HepG2 (cell line): ENCODE measurements around the gene GRHL1. TPM values are rescaled to one million over a fixed set of nuclear protein-coding genes. Genes with fewer than 3 reads are reported as not detected.

Source experiments
- ATAC-seq: fragments of 200-7000 bp; cut with Tn5 transposase; 3 replicates; pipeline ENCODE4 v1.9.1; 2020; ENCODE audit warnings: mild to moderate bottlenecking, moderate library complexity
- BruUV-seq: library from RNA; stranded (reverse); fragments of 400-500 nt; replicated peaks from 2 replicates; lab custom pipeline; 2021; lab: Mats Ljungman, UMichigan
- CTCF ChIA-PET: fragments of 300-600 bp; formaldehyde crosslinking; extraction: SDS; loops from one replicate; lab custom pipeline; 2021; ENCODE audit warnings: low total read pairs, inconsistent platforms, low intra/inter-chr PET ratio; lab: Yijun Ruan, JAX
- POLR2A ChIA-PET: fragments of 350-600 bp; sonication (Branson Sonifier 250); formaldehyde crosslinking; loops from one replicate; lab custom pipeline; 2020; ENCODE audit warnings: antibody characterized with exemption, inconsistent platforms; lab: Yijun Ruan, JAX
- DNase-seq: peaks from one replicate; pipeline ENCODE4 v3.0.0-alpha.2; 2015; ENCODE audit warnings: low spot score
- FAIRE-seq: peaks from 3 replicates; lab custom pipeline; 2011; peaks lifted over from hg19 to GRCh38; lab: Jason Lieb, UNC
- H2AFZ ChIP-seq: one replicate; pipeline ENCODE4 v1.6.1; 2011; ENCODE audit warnings: low read length, inconsistent platforms
- H3K27ac ChIP-seq: fragments of 300-600 bp; 3 replicates; pipeline ENCODE4 v1.8.0; 2011; ENCODE audit warnings: mixed run types, mild to moderate bottlenecking, mixed read lengths, low read length, inconsistent platforms; ENCODE audit not compliant: insufficient read depth; ENCODE audit errors: extremely low read length
- H3K27me3 ChIP-seq, 2 experiments: fragments of 200-600 bp in 1 of 2; 2 replicates in 1 of 2; 3 replicates in 1 of 2; pipeline versions ENCODE4 v1.6.0 to v1.8.0; 2011; ENCODE audit warnings: low read length in 2 of 2, mild to moderate bottlenecking in 2 of 2, moderate library complexity in 2 of 2, inconsistent platforms in 1 of 2; ENCODE audit not compliant: insufficient read depth in 2 of 2, control insufficient read depth in 1 of 2
- H3K36me3 ChIP-seq, 2 experiments: fragments of 200-600 bp in 1 of 2; replicated peaks in 1 of 2; 2 replicates in 1 of 2; 3 replicates in 1 of 2; pipeline versions ENCODE4 v1.5.1 to v1.8.0; 2011; ENCODE audit warnings: low read length in 2 of 2, inconsistent platforms in 1 of 2; ENCODE audit not compliant: insufficient read depth in 2 of 2, control insufficient read depth in 1 of 2
- H3K4me1 ChIP-seq: 2 replicates; pipeline ENCODE4 v1.5.1; 2012; ENCODE audit warnings: low read length, inconsistent platforms; ENCODE audit not compliant: insufficient read depth
- H3K4me2 ChIP-seq: 2 replicates; pipeline ENCODE4 v1.6.0; 2011; ENCODE audit warnings: low read depth, low read length, inconsistent platforms
- H3K4me3 ChIP-seq, 3 experiments: fragments of 200-600 bp in 1 of 3; sonication (generic), shearing (Covaris generic) in 1 of 3; replicated peaks in 1 of 3; 2 replicates each; pipeline ENCODE4 v1.5.1; 2011 to 2016; ENCODE audit warnings: low read length in 3 of 3, inconsistent platforms in 2 of 3, low read depth in 2 of 3, mild to moderate bottlenecking in 2 of 3, control low read depth in 1 of 3, mixed read lengths in 1 of 3; ENCODE audit not compliant: insufficient read depth in 1 of 3
- H3K79me2 ChIP-seq: one replicate; pipeline ENCODE4 v1.6.1; 2011; ENCODE audit warnings: low read length, inconsistent platforms; ENCODE audit not compliant: insufficient read depth
- H3K9ac ChIP-seq: 2 replicates; pipeline ENCODE4 v1.6.0; 2011; ENCODE audit warnings: mild to moderate bottlenecking, low read depth, low read length, inconsistent platforms; ENCODE audit not compliant: insufficient read depth
- H3K9me3 ChIP-seq: 2 replicates; pipeline ENCODE4 v1.5.1; 2012; ENCODE audit warnings: mild to moderate bottlenecking, low read length
- H4K20me1 ChIP-seq: 2 replicates; pipeline ENCODE4 v1.6.0; 2011; ENCODE audit warnings: inconsistent platforms, mild to moderate bottlenecking, low read length, moderate library complexity; ENCODE audit not compliant: insufficient read depth
- ASH2L ChIP-seq: fragments of 300-600, 200-600 bp; sonication (generic); IDR thresholded peaks from 2 replicates; pipeline ENCODE4 v1.7.0; 2017; ENCODE audit warnings: low read depth, mild to moderate bottlenecking, moderate library complexity, mixed read lengths, low read length; ENCODE audit not compliant: insufficient read length
- BHLHE40 ChIP-seq: IDR thresholded peaks from 2 replicates; pipeline ENCODE4 v1.6.1; 2011; ENCODE audit warnings: low read length, improper control_type of control experiment
- BRD4 ChIP-seq: sonication (generic); formaldehyde crosslinking; IDR thresholded peaks from 2 replicates; pipeline ENCODE4 v1.4.0; 2020; ENCODE audit warnings: missing genetic modification reagents
- EED ChIP-seq: sonication (generic); formaldehyde crosslinking; IDR thresholded peaks from 2 replicates; pipeline ENCODE4 v1.5.0; 2020; ENCODE audit warnings: mild to moderate bottlenecking, missing genetic modification reagents
- ELF4 ChIP-seq: sonication (generic); formaldehyde crosslinking; IDR thresholded peaks from 2 replicates; pipeline ENCODE4 v1.5.0; 2020; ENCODE audit warnings: missing genetic modification reagents, mild to moderate bottlenecking, moderate library complexity, borderline replicate concordance
- NPAS2 ChIP-seq: sonication (generic); formaldehyde crosslinking; IDR thresholded peaks from 2 replicates; pipeline ENCODE4 v1.8.0; 2022; ENCODE audit warnings: mild to moderate bottlenecking, missing genetic modification reagents, borderline replicate concordance
- PHB2 ChIP-seq: fragments of 450-650 bp; IDR thresholded peaks from 2 replicates; pipeline ENCODE4 v1.6.1; 2018; ENCODE audit not compliant: partially characterized antibody
- TCF7L2 ChIP-seq: IDR thresholded peaks from 2 replicates; pipeline ENCODE4 v1.6.1; 2011; ENCODE audit warnings: mild to moderate bottlenecking, low read depth, low read length, moderate library complexity
- WIZ ChIP-seq: sonication (generic); formaldehyde crosslinking; IDR thresholded peaks from 2 replicates; pipeline ENCODE4 v1.5.1; 2020; ENCODE audit warnings: mild to moderate bottlenecking, missing genetic modification reagents
- XRCC5 ChIP-seq: fragments of 200-400 bp; formaldehyde crosslinking; optimal IDR thresholded peaks from 2 replicates; pipeline ENCODE3; 2017; ENCODE audit warnings: mild to moderate bottlenecking, low read length
- ZNF382 ChIP-seq: sonication (generic); formaldehyde crosslinking; IDR thresholded peaks from 2 replicates; pipeline ENCODE4 v1.5.0; 2020; ENCODE audit warnings: missing genetic modification reagents, mild to moderate bottlenecking, borderline replicate concordance
- ZNF557 ChIP-seq: sonication (generic); formaldehyde crosslinking; IDR thresholded peaks from 2 replicates; pipeline ENCODE4 v1.4.0; 2020; ENCODE audit warnings: missing genetic modification reagents
- WGBS: methylation state at CpG from one replicate; pipeline ENCODE4 v1.1.6; 2017; ENCODE audit warnings: low lambda C conversion rate; 5-methylcytosine and 5-hydroxymethylcytosine counted together
- in situ Hi-C: cut with HindIII; loops from 2 replicates; pipeline ENCODE4 v1.10.0; 2017; ENCODE audit warnings: low pct_unique_long_range_greater_than_20kb; ENCODE audit not compliant: extremely low pct_ligation_motif_present
- intact Hi-C: fragments of 100-400 bp; cut with micrococcal nuclease; formaldehyde crosslinking; loops from one replicate; pipeline ENCODE4 v1.10.0; 2022; ENCODE audit not compliant: unreplicated experiment
- polyA plus RNA-seq, 8 experiments: library from polyadenylated mRNA; depleted of rRNA in 3 of 8; stranded (reverse) in 7 of 8; unstranded in 1 of 8; fragments of >200 nt; fragmentation: Illumina TruSeq in 4 of 8; extraction: Trizol in 4 of 8; gene quantifications; 2 replicates each; pipeline versions ENCODE4 v1.2.1 to v1.2.3, GENCODE V29; 2011 to 2016; ENCODE audit warnings: low read depth in 4 of 8, missing spikeins in 1 of 8, mixed read lengths in 1 of 8; ENCODE audit not compliant: insufficient read depth in 1 of 8
- total RNA-seq, 5 experiments: library from RNA; depleted of rRNA; stranded (reverse); fragments of >200 nt; fragmentation: Illumina TruSeq; extraction: Trizol; gene quantifications; 2 replicates each; pipeline ENCODE4 v1.2.3, GENCODE V29; 2016; ENCODE audit warnings: low read depth in 1 of 5
- TF ChIP-seq, protein P1 (sequence below): sonication (generic); formaldehyde crosslinking; IDR thresholded peaks from 2 replicates; pipeline ENCODE4 v1.4.0; 2020; ENCODE audit warnings: missing genetic modification reagents

The GRHL1 gene
- total and polyA plus RNA-seq, 2 of the 13 experiments (the other 11 are each of a cell fraction or from before 2014, with no cell fraction given), result 9.3 to 12.0 TPM

DNA sequence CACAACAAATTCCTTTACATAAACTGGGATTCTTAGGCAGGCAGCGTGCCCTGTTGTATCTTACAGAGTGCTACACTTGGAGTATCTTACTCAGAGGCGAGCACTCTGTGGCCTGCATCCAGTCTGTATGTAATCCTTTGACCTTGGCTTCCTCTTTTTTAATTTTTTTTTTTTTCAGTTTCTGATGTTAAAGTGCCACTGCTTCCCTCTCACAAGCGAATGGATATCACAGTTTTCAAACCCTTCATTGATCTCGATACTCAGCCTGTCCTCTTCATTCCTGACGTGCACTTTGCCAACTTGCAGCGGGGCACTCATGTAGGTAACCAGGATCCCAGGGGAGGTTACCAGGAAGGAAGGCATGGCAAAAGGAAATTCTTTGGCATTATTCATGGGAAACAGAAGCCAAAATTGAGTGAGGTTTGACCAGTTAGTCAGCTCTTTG is 40.4 kb downstream of the GRHL1 start:
- H2AFZ ChIP-seq, result no peak overlapping the region
- WGBS, result 96% methylated on average over 6 of the region's 6 CpGs
- ChIA-PET POLR2A (no interaction called here), CTCF (no interaction called here)
- no peaks in the 10 kb centered on the region for H3K27me3 ChIP-seq
- peaks cover 15 to 85% of the 10 kb centered on the region in 2 experiments for H3K36me3 ChIP-seq
- BruUV-seq, result no TSS peak
- FAIRE-seq (no peak), DNase-seq (no peak), ATAC-seq (no peak)
- intact Hi-C loops, result no loop called here
- H3K4me3 ChIP-seq, result no peak overlapping the region
- H3K9me3 ChIP-seq, result no peaks in the 10 kb centered on the region
- H3K4me1 ChIP-seq, result no peaks in the 10 kb centered on the region
- in situ Hi-C loops, result no loop called here
- H3K79me2 ChIP-seq, result no peaks in the 10 kb centered on the region
- no peak for TF ChIP-seq WIZ (CRISPR knock-in tag)
- no peak for TF ChIP-seq XRCC5
- TF ChIP-seq ELF4, result no peak
- no peak for TF ChIP-seq ASH2L
- no peak for TF ChIP-seq PHB2
- TF ChIP-seq BRD4 (CRISPR knock-in tag), result no peak
- no peak for TF ChIP-seq EED (CRISPR knock-in tag)
- no peak for TF ChIP-seq ZNF557
- no peak overlapping the region for H3K9ac ChIP-seq
- H3K4me2 ChIP-seq, result no peak overlapping the region
- no peak overlapping the region for H3K27ac ChIP-seq
- peaks cover 3% of the 10 kb centered on the region; the same call in 1 of the 2 replicates for H4K20me1 ChIP-seq

DNA sequence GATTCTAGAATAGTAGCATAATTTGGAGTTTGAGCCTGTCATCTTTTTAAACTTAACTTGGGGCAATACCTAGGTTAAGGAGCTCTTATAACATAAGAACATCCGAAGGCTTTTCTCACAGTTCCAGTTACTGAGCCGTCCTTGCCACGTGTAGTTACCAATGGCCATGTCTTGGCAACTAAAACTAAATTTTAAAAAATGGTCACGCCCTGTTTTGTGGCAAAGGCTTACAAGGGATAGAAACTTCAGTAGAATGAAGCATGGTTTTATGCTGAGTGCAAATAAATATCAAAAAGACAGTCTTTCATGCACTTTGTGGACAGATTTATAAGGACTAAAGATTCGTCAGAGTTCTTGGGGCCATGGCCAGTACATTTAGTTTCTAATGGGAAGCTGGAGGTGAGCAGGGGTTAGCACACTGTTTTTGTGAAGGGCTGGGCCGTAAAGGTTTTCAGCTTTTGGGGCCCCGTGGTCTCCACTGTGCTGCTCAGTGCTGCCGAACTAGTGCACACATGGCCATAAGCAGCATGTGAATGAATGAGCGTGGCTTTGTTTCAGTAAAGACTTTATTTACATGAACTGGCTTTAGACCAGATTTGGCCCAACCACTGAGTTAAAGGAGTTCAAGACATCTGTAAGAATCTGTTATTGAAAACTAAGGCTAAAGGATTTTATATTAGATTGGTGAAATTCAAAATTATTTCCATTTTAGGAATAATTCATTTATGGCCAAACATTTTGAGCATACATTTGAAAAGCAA is 41.1 kb downstream of the GRHL1 start:
- no peak for FAIRE-seq
- TF ChIP-seq ZNF382 (CRISPR knock-in tag) (no peak), NPAS2 (CRISPR knock-in tag) (no peak), TCF7L2 (no peak), BHLHE40 (no peak)
- TF ChIP-seq, protein P1, sequence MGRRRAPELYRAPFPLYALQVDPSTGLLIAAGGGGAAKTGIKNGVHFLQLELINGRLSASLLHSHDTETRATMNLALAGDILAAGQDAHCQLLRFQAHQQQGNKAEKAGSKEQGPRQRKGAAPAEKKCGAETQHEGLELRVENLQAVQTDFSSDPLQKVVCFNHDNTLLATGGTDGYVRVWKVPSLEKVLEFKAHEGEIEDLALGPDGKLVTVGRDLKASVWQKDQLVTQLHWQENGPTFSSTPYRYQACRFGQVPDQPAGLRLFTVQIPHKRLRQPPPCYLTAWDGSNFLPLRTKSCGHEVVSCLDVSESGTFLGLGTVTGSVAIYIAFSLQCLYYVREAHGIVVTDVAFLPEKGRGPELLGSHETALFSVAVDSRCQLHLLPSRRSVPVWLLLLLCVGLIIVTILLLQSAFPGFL, result no peak
- in situ Hi-C loops (no loop called here), intact Hi-C loops (no loop called here)
- no peaks in the 10 kb centered on the region for H3K27me3 ChIP-seq
- no peaks in the 10 kb centered on the region for H3K79me2 ChIP-seq
- POLR2A ChIA-PET, result no interaction called here
- peaks cover 15 to 81% of the 10 kb centered on the region in 2 experiments for H3K36me3 ChIP-seq
- no peak overlapping the region for H2AFZ ChIP-seq
- H3K4me1 ChIP-seq, result no peaks in the 10 kb centered on the region
- no peak overlapping the region for H3K9ac ChIP-seq
- no peak for ATAC-seq
- WGBS, result 95% methylated on average over 9 of the region's 9 CpGs
- no peak overlapping the region for H3K4me2 ChIP-seq
- H3K27ac ChIP-seq, result no peak overlapping the region
- DNase-seq, result no peak
- CTCF ChIA-PET, result no interaction called here
- H4K20me1 ChIP-seq, result peaks cover 3% of the 10 kb centered on the region; the same call in 1 of the 2 replicates
- H3K9me3 ChIP-seq, result no peaks in the 10 kb centered on the region
- no peak overlapping the region for H3K4me3 ChIP-seq
- BruUV-seq, result no TSS peak
